Epithelial cell of prostate (primary cell): Measurements from ENCODE around the gene HSPE1.
"Not testable (repeated sequence)": the region's sequence is repeated elsewhere in the genome, so short reads cannot be mapped to it uniquely, and the experiment has no call there.

Experiments used
- DNase-seq: peaks from one replicate; pipeline ENCODE4 v3.0.0-alpha.2; 2011; ENCODE audit warnings: low read depth, low spot score
- H3K27ac ChIP-seq: fragments of 450-650 bp; 2 replicates; pipeline ENCODE4 v1.5.1; 2017; ENCODE audit warnings: mild to moderate bottlenecking

The HSPE1 gene

DNA sequence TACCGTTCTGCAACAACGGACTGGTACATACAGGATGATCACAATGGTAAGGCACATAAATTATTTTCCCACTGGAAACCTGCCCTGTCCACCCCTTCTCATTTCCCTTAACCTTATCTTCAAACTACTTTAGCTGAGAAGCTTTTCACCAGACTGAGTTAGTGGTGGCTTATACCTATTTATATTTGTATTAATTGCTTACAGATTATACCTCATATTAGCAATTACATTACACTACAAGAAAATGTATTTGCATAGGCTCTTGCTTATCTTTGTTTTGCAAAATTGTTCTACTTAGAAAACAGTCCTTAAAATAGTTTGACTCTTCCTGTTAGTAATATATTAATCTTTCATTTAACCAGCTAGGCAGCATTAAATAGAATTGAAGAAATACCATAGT, 51.1 kb downstream of the HSPE1 start:
- DNase-seq, H3K27ac ChIP-seq: not testable (repeated sequence)
